Measurements from ENCODE around the gene SH2D2A. TPM values are rescaled to one million over a fixed set of nuclear protein-coding genes. Genes with fewer than 3 reads are reported as not detected.

SH2D2A gene
- polyA plus RNA-seq, 1 donor from 2014 or later = not detected

DNA sequence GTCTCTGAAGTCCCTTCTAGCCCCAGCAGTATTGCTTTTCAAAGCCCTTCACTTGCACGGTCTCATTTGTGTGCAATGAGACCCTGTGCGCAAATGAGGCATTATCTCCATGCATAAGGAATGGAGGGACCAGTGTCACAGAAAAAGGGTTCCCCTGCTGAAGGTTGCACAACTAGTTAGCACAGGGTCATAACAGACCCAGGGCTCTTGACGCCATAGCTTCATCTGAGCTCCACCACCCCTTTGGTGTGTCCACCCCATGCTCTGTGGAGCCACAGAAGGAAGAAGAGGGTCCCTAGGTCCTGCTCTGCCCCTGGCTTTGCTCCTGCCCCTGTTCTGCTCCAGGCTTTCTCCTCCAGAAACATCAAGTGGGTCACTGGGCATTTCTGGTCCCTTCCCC is 12.6 kb downstream of the SH2D2A start:
- Histone ChIP-seq H3K36me3 (ENCODE audit: insufficient read depth, low read length) (peaks cover 4% of the 10 kb centered on the region), H3K4me3 (ENCODE audit: low read length) (no peak overlapping the region), H3K79me2 (replicated peaks; ENCODE audit: insufficient read depth, low read length) (no peaks in the 10 kb centered on the region), H2AFZ (ENCODE audit: low read depth, low read length) (no peak overlapping the region), H4K20me1 (ENCODE audit: insufficient read depth) (no peaks in the 10 kb centered on the region), H3K4me2 (ENCODE audit: low read length) (no peak overlapping the region), H3K9me2 (ENCODE audit: insufficient read depth, low read length) (no peaks in the 10 kb centered on the region), H3K27me3 (ENCODE audit: insufficient read depth, low read depth, low read length) (no peaks in the 10 kb centered on the region), H3F3A (ENCODE audit: insufficient read depth, low read length, poor library complexity, severe bottlenecking) (no peaks in the 10 kb centered on the region), H3K9ac (ENCODE audit: low read length) (no peak overlapping the region), H3K27ac (ENCODE audit: low read length) (no peak overlapping the region), H3K9me3 (ENCODE audit: low read length) (no peaks in the 10 kb centered on the region)
- no peak for TF ChIP-seq SMC3 (conservative IDR thresholded peaks at IDR 0.05; ENCODE audit: poor library complexity)
- no peak for TF ChIP-seq POLR2AphosphoS5 (IDR thresholded peaks at IDR 0.05)
- TF ChIP-seq, protein P1, sequence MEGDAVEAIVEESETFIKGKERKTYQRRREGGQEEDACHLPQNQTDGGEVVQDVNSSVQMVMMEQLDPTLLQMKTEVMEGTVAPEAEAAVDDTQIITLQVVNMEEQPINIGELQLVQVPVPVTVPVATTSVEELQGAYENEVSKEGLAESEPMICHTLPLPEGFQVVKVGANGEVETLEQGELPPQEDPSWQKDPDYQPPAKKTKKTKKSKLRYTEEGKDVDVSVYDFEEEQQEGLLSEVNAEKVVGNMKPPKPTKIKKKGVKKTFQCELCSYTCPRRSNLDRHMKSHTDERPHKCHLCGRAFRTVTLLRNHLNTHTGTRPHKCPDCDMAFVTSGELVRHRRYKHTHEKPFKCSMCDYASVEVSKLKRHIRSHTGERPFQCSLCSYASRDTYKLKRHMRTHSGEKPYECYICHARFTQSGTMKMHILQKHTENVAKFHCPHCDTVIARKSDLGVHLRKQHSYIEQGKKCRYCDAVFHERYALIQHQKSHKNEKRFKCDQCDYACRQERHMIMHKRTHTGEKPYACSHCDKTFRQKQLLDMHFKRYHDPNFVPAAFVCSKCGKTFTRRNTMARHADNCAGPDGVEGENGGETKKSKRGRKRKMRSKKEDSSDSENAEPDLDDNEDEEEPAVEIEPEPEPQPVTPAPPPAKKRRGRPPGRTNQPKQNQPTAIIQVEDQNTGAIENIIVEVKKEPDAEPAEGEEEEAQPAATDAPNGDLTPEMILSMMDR (IDR thresholded peaks at IDR 0.05; ENCODE audit: poor library complexity, severe bottlenecking) = no peak

DNA sequence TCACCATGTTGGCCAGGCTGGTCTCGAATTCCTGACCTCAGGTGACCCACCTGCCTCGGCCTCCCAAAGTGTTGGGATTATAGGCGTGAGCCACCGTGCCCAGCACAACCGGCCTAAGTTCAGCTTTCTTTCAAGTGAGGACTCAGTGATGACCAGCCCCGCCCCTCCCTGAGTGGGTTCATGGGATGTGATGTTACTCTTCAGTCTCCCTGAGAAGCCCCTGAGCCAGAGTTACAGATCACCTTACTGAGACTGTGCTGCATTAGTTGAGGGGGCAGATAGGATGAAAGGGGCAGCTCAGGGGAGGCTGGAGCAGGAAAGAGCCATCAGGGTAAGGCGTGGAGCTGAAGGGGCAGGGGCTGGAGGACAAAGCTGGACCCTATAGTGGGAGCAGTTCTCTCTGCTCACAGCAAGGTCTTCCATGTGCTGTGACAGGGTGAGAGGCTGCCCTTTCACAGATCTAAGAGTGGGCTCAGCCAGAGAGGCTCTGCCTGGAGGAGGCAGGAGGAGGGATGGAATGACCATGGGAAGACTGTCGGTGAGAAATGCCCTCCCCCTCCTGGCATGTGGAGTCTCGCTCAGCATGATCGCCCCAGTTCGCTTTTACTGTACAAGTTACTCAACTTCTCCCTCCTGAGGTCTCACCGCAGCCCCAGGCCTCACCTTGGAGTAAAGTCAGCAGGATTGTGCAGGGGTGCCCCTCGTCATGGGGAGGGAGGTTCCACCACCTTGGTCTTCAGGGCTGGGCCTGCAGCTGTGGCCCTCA is 13.4 kb downstream of the SH2D2A start:
- Histone ChIP-seq H3K4me2 (ENCODE audit: low read length) (no peak overlapping the region), H2AFZ (ENCODE audit: low read depth, low read length) (no peak overlapping the region), H3K36me3 (ENCODE audit: insufficient read depth, low read length) (peaks cover 4% of the 10 kb centered on the region), H3K9me3 (ENCODE audit: low read length) (no peaks in the 10 kb centered on the region), H3K79me2 (replicated peaks; ENCODE audit: insufficient read depth, low read length) (no peaks in the 10 kb centered on the region), H3F3A (ENCODE audit: insufficient read depth, low read length, poor library complexity, severe bottlenecking) (no peaks in the 10 kb centered on the region), H3K27me3 (ENCODE audit: insufficient read depth, low read depth, low read length) (no peaks in the 10 kb centered on the region), H4K20me1 (ENCODE audit: insufficient read depth) (no peaks in the 10 kb centered on the region), H3K4me3 (ENCODE audit: low read length) (no peak overlapping the region), H3K27ac (ENCODE audit: low read length) (no peak overlapping the region), H3K9me2 (ENCODE audit: insufficient read depth, low read length) (no peaks in the 10 kb centered on the region), H3K9ac (ENCODE audit: low read length) (no peak overlapping the region)
- TF ChIP-seq EP300 (conservative IDR thresholded peaks at IDR 0.05; ENCODE audit: poor library complexity, severe bottlenecking) = no peak
- no peak for TF ChIP-seq MXI1 (conservative IDR thresholded peaks at IDR 0.05; ENCODE audit: poor library complexity, severe bottlenecking)
- no peak for TF ChIP-seq SMC3 (conservative IDR thresholded peaks at IDR 0.05; ENCODE audit: poor library complexity)
- TF ChIP-seq, protein P1 (IDR thresholded peaks at IDR 0.05; ENCODE audit: poor library complexity, severe bottlenecking) = no peak
- TF ChIP-seq POLR2AphosphoS5 (IDR thresholded peaks at IDR 0.05) = no peak
- TF ChIP-seq, protein P2, sequence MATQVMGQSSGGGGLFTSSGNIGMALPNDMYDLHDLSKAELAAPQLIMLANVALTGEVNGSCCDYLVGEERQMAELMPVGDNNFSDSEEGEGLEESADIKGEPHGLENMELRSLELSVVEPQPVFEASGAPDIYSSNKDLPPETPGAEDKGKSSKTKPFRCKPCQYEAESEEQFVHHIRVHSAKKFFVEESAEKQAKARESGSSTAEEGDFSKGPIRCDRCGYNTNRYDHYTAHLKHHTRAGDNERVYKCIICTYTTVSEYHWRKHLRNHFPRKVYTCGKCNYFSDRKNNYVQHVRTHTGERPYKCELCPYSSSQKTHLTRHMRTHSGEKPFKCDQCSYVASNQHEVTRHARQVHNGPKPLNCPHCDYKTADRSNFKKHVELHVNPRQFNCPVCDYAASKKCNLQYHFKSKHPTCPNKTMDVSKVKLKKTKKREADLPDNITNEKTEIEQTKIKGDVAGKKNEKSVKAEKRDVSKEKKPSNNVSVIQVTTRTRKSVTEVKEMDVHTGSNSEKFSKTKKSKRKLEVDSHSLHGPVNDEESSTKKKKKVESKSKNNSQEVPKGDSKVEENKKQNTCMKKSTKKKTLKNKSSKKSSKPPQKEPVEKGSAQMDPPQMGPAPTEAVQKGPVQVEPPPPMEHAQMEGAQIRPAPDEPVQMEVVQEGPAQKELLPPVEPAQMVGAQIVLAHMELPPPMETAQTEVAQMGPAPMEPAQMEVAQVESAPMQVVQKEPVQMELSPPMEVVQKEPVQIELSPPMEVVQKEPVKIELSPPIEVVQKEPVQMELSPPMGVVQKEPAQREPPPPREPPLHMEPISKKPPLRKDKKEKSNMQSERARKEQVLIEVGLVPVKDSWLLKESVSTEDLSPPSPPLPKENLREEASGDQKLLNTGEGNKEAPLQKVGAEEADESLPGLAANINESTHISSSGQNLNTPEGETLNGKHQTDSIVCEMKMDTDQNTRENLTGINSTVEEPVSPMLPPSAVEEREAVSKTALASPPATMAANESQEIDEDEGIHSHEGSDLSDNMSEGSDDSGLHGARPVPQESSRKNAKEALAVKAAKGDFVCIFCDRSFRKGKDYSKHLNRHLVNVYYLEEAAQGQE (IDR thresholded peaks at IDR 0.05; ENCODE audit: borderline replicate concordance) = no peak
- TF ChIP-seq TAF1 (IDR thresholded peaks at IDR 0.05; ENCODE audit: low read depth) = no peak
- TF ChIP-seq EZH2 (IDR thresholded peaks at IDR 0.05; ENCODE audit: borderline replicate concordance, insufficient read depth, low read length, poor library complexity, severe bottlenecking) = no peak
- TF ChIP-seq RAD21 (conservative IDR thresholded peaks at IDR 0.05) = no peak
